ENCODE results near the gene FRAT1. TPM values are rescaled to one million over a fixed set of nuclear protein-coding genes. Genes with fewer than 3 reads are reported as not detected.

The FRAT1 gene
- total and polyA plus RNA-seq, 3 donors from 2014 or later = 9.7 to 29.9 (median 22.1) TPM

- intact Hi-C loops (cut with DNase I; ENCODE audit: low total_unique reads) = no loop called here
Measured at GRCh38 chr10:97329766-97330165, 10.7 kb downstream of the FRAT1 start.

GRCh38 chr10:97331153-97331703, 12.2 kb downstream of the FRAT1 start:
- no peak for DNase-seq
- TF ChIP-seq POLR2A (IDR thresholded peaks at IDR 0.05) (no peak), CTCF (IDR thresholded peaks at IDR 0.05) (no peak)
- 60 to 81% methylated on average over 2 to 6 of the region's 6 CpGs for WGBS, 2 donors
- no peaks in the 10 kb centered on the region for H3K27me3 ChIP-seq
- peak overlapping the region in 1 of 2 donors; percentile 93 for H3K27ac ChIP-seq
- no peaks in the 10 kb centered on the region for H3K9me3 ChIP-seq
- H3K36me3 ChIP-seq (ENCODE audit: low read depth, missing control alignments) = no peaks in the 10 kb centered on the region
- peaks cover 21% of the 10 kb centered on the region for H3K4me1 ChIP-seq
- no peak overlapping the region for H3K4me3 ChIP-seq
- intact Hi-C loops (cut with DNase I; ENCODE audit: low total_unique reads) = no loop called here

More at GRCh38 chr10:97329766-97330165, 10.7 kb downstream of the FRAT1 start:
- Histone ChIP-seq H3K27me3 (no peaks in the 10 kb centered on the region), H3K9me3 (no peaks in the 10 kb centered on the region), H3K4me3 (no peak overlapping the region), H3K36me3 (ENCODE audit: low read depth, missing control alignments) (no peaks in the 10 kb centered on the region), H3K27ac (no peak overlapping the region), H3K4me1 (peaks cover 21% of the 10 kb centered on the region)
- TF ChIP-seq CTCF (IDR thresholded peaks at IDR 0.05) (no peak), POLR2A (IDR thresholded peaks at IDR 0.05) (no peak)
- 90 to 91% methylated on average over 5 of the region's 5 CpGs for WGBS, 2 donors
- no peak for DNase-seq

- peak overlapping the region; percentile 77 to 83 for H3K4me3 ChIP-seq
- peaks cover 29% of the 10 kb centered on the region for H3K4me1 ChIP-seq
- 1 to 4% methylated on average over 18 of the region's 18 CpGs for WGBS, 2 donors
- no peaks in the 10 kb centered on the region for H3K9me3 ChIP-seq
- TF ChIP-seq CTCF (IDR thresholded peaks at IDR 0.05) (peak in 1 of 3 experiments; percentile 11), POLR2A (IDR thresholded peaks at IDR 0.05) (no peak)
- intact Hi-C loops (cut with DNase I; ENCODE audit: low total_unique reads) = no loop called here
- peak; percentile 80 for DNase-seq
- H3K27ac ChIP-seq = peak overlapping the region; percentile 64 to 93
- H3K27me3 ChIP-seq = no peaks in the 10 kb centered on the region
- H3K36me3 ChIP-seq (ENCODE audit: low read depth, missing control alignments) = no peaks in the 10 kb centered on the region
Measured at GRCh38 chr10:97332591-97333350, 13.7 kb downstream of the FRAT1 start.

- H3K36me3 ChIP-seq (ENCODE audit: low read depth, missing control alignments) = no peaks in the 10 kb centered on the region
Measured at GRCh38 chr10:97333351-97333600, 14.2 kb downstream of the FRAT1 start.

More at GRCh38 chr10:97333351-97333600, 14.2 kb downstream of the FRAT1 start:
- WGBS, 2 donors = 0 to 1% methylated on average over 7 of the region's 7 CpGs
- Histone ChIP-seq H3K9me3 (no peaks in the 10 kb centered on the region), H3K4me1 (peaks cover 29% of the 10 kb centered on the region), H3K27me3 (no peaks in the 10 kb centered on the region), H3K4me3 (peak overlapping the region; percentile 77 to 83), H3K27ac (peak overlapping the region; percentile 64 to 93)
- TF ChIP-seq POLR2A (IDR thresholded peaks at IDR 0.05) = no peak
- TF ChIP-seq CTCF (IDR thresholded peaks at IDR 0.05) = no peak
- DNase-seq = no peak
- intact Hi-C loops (cut with DNase I; ENCODE audit: low total_unique reads) = no loop called here
